ENCODE results near the gene SAE1. TPM values are rescaled to one million over a fixed set of nuclear protein-coding genes. Genes with fewer than 3 reads are reported as not detected.
A peak's percentile ranks its signal among the peaks of the same experiment; 100 is the strongest.

SAE1 gene
- total and polyA plus RNA-seq, 10 of the 15 experiments (the other 5 are each of a cell fraction or from before 2014, with no cell fraction given): 62.0 to 246 (median 148) TPM

DNA sequence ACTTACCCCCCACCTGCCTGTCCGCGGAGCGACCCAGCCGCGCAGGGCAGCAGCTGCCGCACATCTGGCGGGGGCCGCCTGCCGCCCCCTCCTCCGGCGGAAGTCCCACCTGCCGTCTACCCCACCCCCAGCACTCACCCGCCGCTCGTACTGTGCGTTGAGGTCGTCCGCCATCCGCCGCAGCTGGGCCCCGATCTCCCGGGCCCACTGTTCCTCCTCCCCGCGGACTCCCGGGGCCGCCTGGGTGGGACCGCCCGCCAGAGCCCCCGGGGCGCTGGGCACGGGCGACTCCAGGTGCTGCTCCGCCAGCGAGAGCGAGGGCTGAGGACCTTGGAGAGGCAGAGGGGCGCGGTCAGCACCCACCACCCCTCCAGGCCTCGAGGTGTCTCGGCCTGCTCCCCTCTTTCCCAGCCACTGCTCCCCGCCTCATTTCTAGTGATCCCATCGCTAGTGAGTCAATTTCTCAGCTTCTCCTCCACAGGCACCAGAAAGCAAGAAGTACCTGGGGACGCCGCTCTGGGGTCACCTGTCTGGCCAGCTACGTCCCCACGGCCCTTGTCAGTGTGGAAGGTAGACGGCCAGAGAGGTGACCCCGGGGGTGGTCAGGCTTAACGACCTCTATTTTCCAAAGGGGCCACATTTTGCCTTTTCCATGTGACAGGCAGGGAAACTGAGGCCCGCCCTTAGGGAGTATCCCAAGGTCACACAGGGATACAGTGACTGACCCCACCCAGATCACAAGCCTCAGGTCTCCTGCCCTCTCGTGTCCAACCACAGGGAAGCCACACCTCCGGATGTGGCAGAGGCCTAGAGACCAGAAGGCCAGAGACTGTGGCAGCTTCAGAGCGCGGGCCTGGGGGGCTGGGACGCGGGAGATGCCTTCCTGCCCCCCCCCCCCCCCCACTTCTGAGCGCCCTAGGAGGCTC is 96.1 kb downstream of the SAE1 start (continued):
- TF ChIP-seq RAD51 (IDR thresholded peaks at IDR 0.05) (peak; percentile 81), PAX8 (IDR thresholded peaks at IDR 0.05) (no peak), PRDM15 (CRISPR knock-in tag; IDR thresholded peaks at IDR 0.05) (0 out of 2 replicates have a peak, but pooled peaks have one; percentile 20), ZBTB11 (CRISPR knock-in tag; IDR thresholded peaks at IDR 0.05) (0 out of 2 replicates have a peak, but pooled peaks have one; percentile 2), SUZ12 (IDR thresholded peaks at IDR 0.05; ENCODE audit: unreplicated experiment) (no peak), MTA3 (IDR thresholded peaks at IDR 0.05; ENCODE audit: borderline replicate concordance, low read length) (no peak), POLR2A (IDR thresholded peaks at IDR 0.05; ENCODE audit: low read depth, low read length) (peak; percentile 93), NRF1 (conservative IDR thresholded peaks at IDR 0.05; ENCODE audit: low read depth, low read length) (no peak), PKNOX1 (IDR thresholded peaks at IDR 0.05) (peak; percentile 12; the same call in 1 of the 2 replicates), RELA (IDR thresholded peaks at IDR 0.05; ENCODE audit: borderline replicate concordance, partially characterized antibody) (no peak), E2F8 (IDR thresholded peaks at IDR 0.05; ENCODE audit: low read depth, partially characterized antibody) (peak; percentile 51)
- TF ChIP-seq, protein P1, sequence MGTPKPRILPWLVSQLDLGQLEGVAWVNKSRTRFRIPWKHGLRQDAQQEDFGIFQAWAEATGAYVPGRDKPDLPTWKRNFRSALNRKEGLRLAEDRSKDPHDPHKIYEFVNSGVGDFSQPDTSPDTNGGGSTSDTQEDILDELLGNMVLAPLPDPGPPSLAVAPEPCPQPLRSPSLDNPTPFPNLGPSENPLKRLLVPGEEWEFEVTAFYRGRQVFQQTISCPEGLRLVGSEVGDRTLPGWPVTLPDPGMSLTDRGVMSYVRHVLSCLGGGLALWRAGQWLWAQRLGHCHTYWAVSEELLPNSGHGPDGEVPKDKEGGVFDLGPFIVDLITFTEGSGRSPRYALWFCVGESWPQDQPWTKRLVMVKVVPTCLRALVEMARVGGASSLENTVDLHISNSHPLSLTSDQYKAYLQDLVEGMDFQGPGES (IDR thresholded peaks at IDR 0.05): no peak
- TF ChIP-seq, protein P2, sequence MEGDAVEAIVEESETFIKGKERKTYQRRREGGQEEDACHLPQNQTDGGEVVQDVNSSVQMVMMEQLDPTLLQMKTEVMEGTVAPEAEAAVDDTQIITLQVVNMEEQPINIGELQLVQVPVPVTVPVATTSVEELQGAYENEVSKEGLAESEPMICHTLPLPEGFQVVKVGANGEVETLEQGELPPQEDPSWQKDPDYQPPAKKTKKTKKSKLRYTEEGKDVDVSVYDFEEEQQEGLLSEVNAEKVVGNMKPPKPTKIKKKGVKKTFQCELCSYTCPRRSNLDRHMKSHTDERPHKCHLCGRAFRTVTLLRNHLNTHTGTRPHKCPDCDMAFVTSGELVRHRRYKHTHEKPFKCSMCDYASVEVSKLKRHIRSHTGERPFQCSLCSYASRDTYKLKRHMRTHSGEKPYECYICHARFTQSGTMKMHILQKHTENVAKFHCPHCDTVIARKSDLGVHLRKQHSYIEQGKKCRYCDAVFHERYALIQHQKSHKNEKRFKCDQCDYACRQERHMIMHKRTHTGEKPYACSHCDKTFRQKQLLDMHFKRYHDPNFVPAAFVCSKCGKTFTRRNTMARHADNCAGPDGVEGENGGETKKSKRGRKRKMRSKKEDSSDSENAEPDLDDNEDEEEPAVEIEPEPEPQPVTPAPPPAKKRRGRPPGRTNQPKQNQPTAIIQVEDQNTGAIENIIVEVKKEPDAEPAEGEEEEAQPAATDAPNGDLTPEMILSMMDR (IDR thresholded peaks at IDR 0.05 in 2 of 3, conservative IDR thresholded peaks at IDR 0.05 in 1 of 3; ENCODE audit: control insufficient read depth in 2 of 3, extremely low read depth in 1 of 3, insufficient read depth in 1 of 3, low read depth in 3 of 3, low read length in 3 of 3): no peak

Data from GM12878 (cell line).